ENCODE data around the gene SLC16A5.
"Not testable (repeated sequence)": the region's sequence is repeated elsewhere in the genome, so short reads cannot be mapped to it uniquely, and the experiment has no call there.

Gene SLC16A5

DNA sequence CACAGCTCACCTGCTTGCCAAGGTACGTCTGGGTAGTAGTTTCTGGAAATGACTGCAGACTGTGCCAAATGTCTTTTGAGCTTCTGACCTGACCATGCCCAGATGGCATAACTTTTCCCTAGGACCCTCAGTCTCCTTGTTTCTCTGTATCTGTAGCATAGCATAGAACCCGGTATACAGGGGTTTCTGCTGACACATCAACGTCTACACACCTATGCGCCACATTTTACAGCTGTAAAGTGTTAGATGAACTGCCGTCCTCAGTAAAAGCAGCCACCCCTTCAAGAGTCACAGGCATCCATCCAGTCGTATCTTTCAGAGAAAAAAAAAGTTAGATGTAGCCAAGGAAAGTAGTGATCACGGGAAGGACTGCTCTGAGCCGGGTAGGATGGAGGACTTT, 23.3 kb upstream of the SLC16A5 start:
- DNase-seq: no peak

- DNase-seq: no peak
Measured at GRCh38 chr17:75064867-75065561, 22.7 kb upstream of the SLC16A5 start.

DNA sequence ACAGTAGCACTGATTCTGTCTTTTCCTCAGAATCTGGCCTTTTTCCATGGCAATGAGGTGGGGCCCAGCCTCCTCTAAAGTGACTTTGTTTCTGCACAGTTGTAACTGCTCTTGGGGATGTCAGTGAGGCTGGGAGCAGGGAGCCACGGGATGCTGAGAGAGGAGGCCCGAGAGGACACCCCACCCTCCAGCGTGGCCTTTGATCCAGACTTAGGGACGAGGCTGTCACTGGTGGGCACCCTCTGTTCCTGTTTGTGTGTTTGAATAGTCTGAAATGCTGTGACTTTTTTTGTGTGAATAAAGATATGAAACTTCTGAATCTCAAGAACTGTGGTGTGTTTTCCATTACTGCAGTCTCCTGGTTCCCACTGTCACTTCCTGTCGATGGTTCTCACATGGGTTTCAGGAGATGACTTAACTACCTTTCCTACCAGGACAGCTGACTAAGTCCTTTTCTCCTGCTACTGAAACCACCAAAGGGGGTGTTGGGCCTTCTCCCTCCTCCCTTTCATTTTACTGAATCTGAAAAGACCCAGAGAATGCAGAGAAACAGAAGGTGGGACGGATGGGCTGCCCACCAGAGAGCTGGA, 22.1 kb upstream of the SLC16A5 start:
- DNase-seq: no peak

GRCh38 chr17:75067856-75068255, 19.9 kb upstream of the SLC16A5 start:
- no peak for DNase-seq

- no peak for DNase-seq
Measured at GRCh38 chr17:75068750-75069149, 19.0 kb upstream of the SLC16A5 start.

- DNase-seq: no peak
Measured at GRCh38 chr17:75069783-75070182, 18.0 kb upstream of the SLC16A5 start.

DNA sequence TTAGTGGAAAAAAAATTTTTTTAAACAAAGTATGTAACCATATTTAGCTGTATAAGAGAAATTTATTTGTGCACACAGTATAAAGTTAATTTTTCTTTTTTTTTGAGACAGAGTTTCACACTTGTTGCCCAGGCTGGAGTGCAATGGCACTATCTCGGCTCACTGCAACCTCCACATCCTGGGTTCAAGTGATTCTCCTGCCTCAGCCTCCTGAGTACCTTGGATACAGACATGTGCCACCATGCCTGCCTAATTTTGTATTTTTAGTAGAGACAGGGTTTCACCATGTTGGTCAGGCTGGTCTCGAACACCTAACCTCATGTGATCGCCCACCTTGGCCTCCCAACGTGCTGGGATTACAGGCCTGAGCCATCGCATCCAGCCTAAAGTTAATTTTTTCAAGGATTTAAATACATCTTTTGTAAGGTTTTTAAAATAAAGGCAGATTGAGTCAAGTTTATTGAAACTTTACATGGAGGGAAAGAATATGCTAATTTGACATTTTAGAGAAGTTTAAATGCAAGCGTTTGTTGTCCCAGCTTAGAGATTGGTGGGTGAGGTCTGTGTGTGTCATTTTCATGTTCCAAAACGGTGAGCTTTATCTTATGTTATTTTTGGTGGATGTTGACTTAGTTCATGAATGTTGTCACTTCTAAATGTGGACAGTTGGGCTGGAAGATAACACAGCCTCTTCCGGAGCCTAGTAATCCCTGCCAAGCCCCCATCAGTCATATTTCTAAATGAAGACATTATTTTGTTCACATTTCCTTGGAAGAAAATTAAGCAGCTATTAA, 16.1 kb upstream of the SLC16A5 start:
- DNase-seq: not testable (repeated sequence)

GRCh38 chr17:75072909-75073308, 14.8 kb upstream of the SLC16A5 start:
- not testable (repeated sequence) for DNase-seq

DNA sequence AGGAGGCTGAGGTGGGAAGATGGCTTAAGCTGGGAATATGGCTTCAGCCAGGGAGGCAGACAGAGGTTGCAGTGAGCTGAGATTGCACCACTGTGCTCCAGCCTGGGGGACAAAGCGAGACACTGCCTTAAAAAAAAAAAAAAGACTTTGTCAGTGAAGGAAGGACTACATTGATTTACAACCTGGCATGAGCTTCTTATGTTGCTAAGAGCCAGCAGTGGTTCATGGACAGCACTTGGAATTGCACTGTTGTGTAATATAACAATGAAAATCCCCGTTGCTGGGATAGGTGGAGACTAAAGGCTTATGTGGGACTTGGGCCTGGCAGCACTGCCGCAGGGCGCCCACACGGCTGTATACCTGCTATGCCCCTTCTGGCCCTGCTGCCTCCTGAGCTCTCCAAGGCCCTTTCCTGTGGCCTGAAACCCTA, 14.1 kb upstream of the SLC16A5 start:
- no peak for DNase-seq

- no peak for DNase-seq
Measured at GRCh38 chr17:75074532-75074931, 13.2 kb upstream of the SLC16A5 start.

GRCh38 chr17:75075597-75076336, 12.0 kb upstream of the SLC16A5 start:
- DNase-seq: no peak

- DNase-seq: no peak
Measured at GRCh38 chr17:75077072-75077495, 10.7 kb upstream of the SLC16A5 start.

GRCh38 chr17:75077496-75078283, 10.1 kb upstream of the SLC16A5 start:
- no peak for DNase-seq

DNA sequence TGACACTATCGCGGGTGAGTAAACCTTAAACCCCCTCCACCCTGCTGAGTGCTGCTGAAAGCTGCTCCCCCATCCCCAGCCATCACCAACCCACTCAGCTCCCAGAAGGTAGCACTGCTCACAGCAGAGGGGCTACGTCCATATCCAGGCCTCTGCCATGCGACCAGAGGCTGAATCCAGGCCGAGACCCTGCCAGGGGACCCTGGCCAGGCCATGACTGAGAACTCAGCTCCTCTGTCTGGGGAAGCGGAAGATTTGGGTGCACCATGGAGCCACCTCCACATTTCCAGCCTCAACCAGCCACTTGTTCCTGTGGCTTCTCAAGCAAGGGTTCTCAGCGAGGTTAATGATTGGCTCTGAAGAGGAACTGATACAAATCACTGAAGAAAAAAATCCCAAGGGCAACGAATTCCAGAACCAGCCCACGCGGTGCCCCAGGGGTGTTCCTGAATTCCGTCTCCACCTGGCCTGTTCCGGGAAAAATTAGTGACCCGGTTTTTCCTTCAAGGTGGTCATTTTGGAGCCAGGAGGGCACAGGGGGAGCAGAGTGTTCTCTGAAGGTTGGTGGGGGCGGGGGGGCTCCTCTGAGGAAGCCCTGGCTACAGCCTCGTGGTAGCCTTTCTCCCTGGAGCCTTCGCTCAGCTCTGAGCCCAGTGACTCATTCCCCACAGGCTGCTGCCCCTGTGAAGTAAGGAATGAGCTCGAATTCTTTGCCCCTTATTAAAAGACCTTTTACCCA, 9.3 kb upstream of the SLC16A5 start:
- DNase-seq: no peak

DNA sequence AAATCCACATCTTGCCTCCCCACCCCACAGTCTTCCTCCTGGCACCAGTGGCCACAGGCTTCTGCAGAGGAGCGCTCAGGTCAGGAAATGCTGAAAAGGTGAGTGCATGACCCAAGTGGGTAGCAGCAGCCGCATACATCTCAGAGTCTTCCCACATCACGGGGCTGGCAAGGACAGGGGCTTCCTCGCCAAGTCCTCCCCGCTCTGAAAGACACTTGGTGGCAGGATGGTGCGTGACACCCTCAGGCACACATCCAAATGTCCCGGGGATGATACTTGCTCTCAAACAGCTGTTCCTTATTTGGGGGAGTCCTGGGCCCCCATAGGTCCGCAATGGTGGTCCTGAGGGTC, 8.8 kb upstream of the SLC16A5 start:
- no peak for DNase-seq

GRCh38 chr17:75081611-75082540, 5.9 kb upstream of the SLC16A5 start:
- DNase-seq: no peak

DNA sequence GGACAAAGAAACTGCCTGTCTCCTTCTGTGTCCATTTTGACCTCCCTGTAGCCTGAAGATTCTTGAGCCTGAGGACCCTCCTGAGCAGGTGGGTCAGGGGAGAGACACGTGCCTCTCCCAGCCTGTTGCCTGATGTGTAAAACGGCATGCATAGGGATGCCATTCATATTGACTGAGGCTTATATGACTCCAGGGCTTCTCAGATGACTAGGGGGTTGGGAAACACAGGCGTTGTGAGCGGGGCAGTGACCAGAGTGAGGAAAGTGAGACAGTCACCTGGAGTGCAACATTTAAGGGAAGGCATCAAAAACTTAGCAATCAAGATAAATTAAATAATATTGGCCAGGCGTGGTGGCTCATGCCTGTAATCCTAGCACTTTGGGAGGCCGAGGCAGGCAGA, 5.1 kb upstream of the SLC16A5 start:
- no peak for DNase-seq

- peak in 1 of 2 experiments; percentile 39 for DNase-seq
Measured at GRCh38 chr17:75084039-75084660, 3.6 kb upstream of the SLC16A5 start.

- DNase-seq: no peak
Measured at GRCh38 chr17:75086496-75087181, 1.1 kb upstream of the SLC16A5 start.

DNA sequence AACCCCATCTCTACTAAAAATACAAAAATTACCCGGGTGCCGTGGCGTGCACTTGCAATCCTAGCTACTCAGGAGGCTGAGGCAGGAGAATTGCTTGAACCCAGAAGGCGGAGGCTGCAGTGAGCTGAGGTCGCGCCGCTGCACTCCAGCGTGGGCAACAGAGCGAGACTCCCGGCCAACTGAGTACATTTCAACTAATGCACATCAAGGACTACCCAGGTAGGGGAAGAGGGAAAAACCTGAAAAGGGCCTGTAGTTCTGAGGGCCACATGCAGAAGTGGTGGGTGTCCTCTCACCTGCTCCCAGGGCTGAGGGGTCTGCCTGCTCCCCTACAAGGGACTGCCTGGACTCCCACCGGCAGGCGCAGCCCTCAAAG, 584 bp upstream of the SLC16A5 start:
- no peak for DNase-seq
